Fibroblast of skin of scalp (primary cell): ENCODE measurements around the gene ASXL2.
"Not testable (repeated sequence)": the region's sequence is repeated elsewhere in the genome, so short reads cannot be mapped to it uniquely, and the experiment has no call there.

Source experiments
- DNase-seq: peaks from one replicate; pipeline ENCODE4 v3.0.0-alpha.2; 2013

Gene ASXL2

GRCh38 chr2:25891672-25892071 is 13.4 kb upstream of the ASXL2 start:
- DNase-seq, result no peak

GRCh38 chr2:25887624-25888242 is 9.4 kb upstream of the ASXL2 start:
- DNase-seq, result no peak

- DNase-seq, result peak; percentile 83
Observed at GRCh38 chr2:25885933-25886332, 7.6 kb upstream of the ASXL2 start.

GRCh38 chr2:25881764-25882163 is 3.5 kb upstream of the ASXL2 start:
- DNase-seq, result no peak

- DNase-seq, result peak; percentile 56
Observed at GRCh38 chr2:25879133-25879730, 945 bp upstream of the ASXL2 start.

GRCh38 chr2:25877431-25878360 is 591 bp downstream of the ASXL2 start:
- DNase-seq, result peak; percentile 48

- DNase-seq, result no peak
Observed at GRCh38 chr2:25872134-25872533, 6.2 kb downstream of the ASXL2 start.

GRCh38 chr2:25867396-25868003 is 10.8 kb downstream of the ASXL2 start:
- no peak for DNase-seq

- no peak for DNase-seq
Observed at GRCh38 chr2:25856377-25856776, 21.9 kb downstream of the ASXL2 start.

GRCh38 chr2:25855065-25855464 is 23.2 kb downstream of the ASXL2 start:
- no peak for DNase-seq

GRCh38 chr2:25854613-25855012 is 23.7 kb downstream of the ASXL2 start:
- DNase-seq, result no peak

GRCh38 chr2:25853038-25853638 is 25.1 kb downstream of the ASXL2 start:
- DNase-seq, result no peak

GRCh38 chr2:25851740-25852503 is 26.4 kb downstream of the ASXL2 start:
- peak; percentile 85 for DNase-seq

- not testable (repeated sequence) for DNase-seq
Observed at GRCh38 chr2:25850400-25850799, 27.9 kb downstream of the ASXL2 start.

GRCh38 chr2:25849350-25849749 is 28.9 kb downstream of the ASXL2 start:
- not testable (repeated sequence) for DNase-seq

GRCh38 chr2:25845843-25846505 is 32.3 kb downstream of the ASXL2 start:
- DNase-seq, result peak; percentile 23

- peak; percentile 40 for DNase-seq
Observed at GRCh38 chr2:25844089-25844488, 34.2 kb downstream of the ASXL2 start.

GRCh38 chr2:25842155-25842554 is 36.1 kb downstream of the ASXL2 start:
- no peak for DNase-seq

- DNase-seq, result no peak
Observed at GRCh38 chr2:25838152-25838756, 40.0 kb downstream of the ASXL2 start.

GRCh38 chr2:25835906-25836305 is 42.4 kb downstream of the ASXL2 start:
- DNase-seq, result no peak

- peak; percentile 8 for DNase-seq
Observed at GRCh38 chr2:25833566-25833965, 44.7 kb downstream of the ASXL2 start.
